ENCODE data around the gene TOE1. TPM values are rescaled to one million over a fixed set of nuclear protein-coding genes. Genes with fewer than 3 reads are reported as not detected.
"Not testable (repeated sequence)": the region's sequence is repeated elsewhere in the genome, so short reads cannot be mapped to it uniquely, and the experiment has no call there.

Gene TOE1
- 8.9 TPM for total RNA-seq
- polyA plus RNA-seq: 11.1 TPM

GRCh38 chr1:45339789-45340558 lies at the start of gene TOE1, which contains the start of gene MUTYH:
Gene TOE1, plus strand, starts transcription at chr1:45340170. Its CDS starts 83 bp downstream, at chr1:45340253.
Gene MUTYH, minus strand, starts transcription at chr1:45340440. Its CDS starts 5,935 bp downstream, at chr1:45334505.
- Histone ChIP-seq H3K4me1 (ENCODE audit: insufficient read depth) (no peaks in the 10 kb centered on the region), H3K27ac (ENCODE audit: low read depth) (peak within 1 kb of the TSS; percentile 86), H3K4me3 (ENCODE audit: low read depth, low read length) (peak within 1 kb of the TSS; percentile 51), H3K36me3 (ENCODE audit: insufficient read depth) (peaks cover 8% of the 10 kb centered on the region)
- DNase-seq (ENCODE audit: extremely low spot score): peak; percentile 78
- under 1% methylated on average over 70 of the region's 70 CpGs for WGBS

- 69% methylated on average over 6 of the region's 6 CpGs for WGBS
- not testable (repeated sequence) for DNase-seq (ENCODE audit: extremely low spot score); H3K4me3 ChIP-seq (ENCODE audit: low read depth, low read length); H3K27ac ChIP-seq (ENCODE audit: low read depth); H3K36me3 ChIP-seq (ENCODE audit: insufficient read depth); H3K4me1 ChIP-seq (ENCODE audit: insufficient read depth)
Measured at GRCh38 chr1:45291002-45291401, 49.0 kb upstream of the TOE1 start.

GRCh38 chr1:45291716-45292115 lies 48.3 kb upstream of the TOE1 start:
- no peak for DNase-seq (ENCODE audit: extremely low spot score)
- WGBS: 42% methylated on average over 2 of the region's 2 CpGs
- Histone ChIP-seq H3K27ac (ENCODE audit: low read depth) (no peak overlapping the region), H3K4me1 (ENCODE audit: insufficient read depth) (no peaks in the 10 kb centered on the region), H3K4me3 (ENCODE audit: low read depth, low read length) (no peak overlapping the region), H3K36me3 (ENCODE audit: insufficient read depth) (no peaks in the 10 kb centered on the region)

- no peak overlapping the region for H3K4me3 ChIP-seq (ENCODE audit: low read depth, low read length)
- H3K4me1 ChIP-seq (ENCODE audit: insufficient read depth): no peaks in the 10 kb centered on the region
- no peaks in the 10 kb centered on the region for H3K36me3 ChIP-seq (ENCODE audit: insufficient read depth)
- no peak overlapping the region for H3K27ac ChIP-seq (ENCODE audit: low read depth)
- 63% methylated on average over 8 of the region's 8 CpGs for WGBS
- no peak for DNase-seq (ENCODE audit: extremely low spot score)
Measured at GRCh38 chr1:45297666-45298356, 42.2 kb upstream of the TOE1 start.

DNA sequence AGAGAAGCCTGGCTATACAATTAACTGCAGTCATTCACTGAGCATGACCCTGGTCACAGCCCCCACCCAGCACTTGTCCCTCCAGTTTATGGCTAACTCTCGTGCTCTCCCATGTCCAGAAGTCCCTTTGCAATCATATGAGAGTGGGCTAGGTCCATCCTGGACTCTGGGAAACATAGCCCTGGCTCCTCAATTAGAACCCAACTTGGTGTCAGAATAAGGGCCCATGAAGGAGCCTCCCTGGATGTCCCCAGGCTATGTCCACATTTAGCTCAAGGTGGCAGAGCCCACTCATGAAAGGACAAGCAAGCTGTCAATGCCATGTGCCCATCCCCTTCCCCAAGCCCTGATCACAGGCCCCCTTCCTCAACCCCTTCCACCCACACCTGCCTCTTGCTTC lies 40.7 kb upstream of the TOE1 start:
- 66% methylated on average over 1 of the region's 1 CpG for WGBS
- H3K4me1 ChIP-seq (ENCODE audit: insufficient read depth): no peaks in the 10 kb centered on the region
- no peak overlapping the region for H3K27ac ChIP-seq (ENCODE audit: low read depth)
- no peaks in the 10 kb centered on the region for H3K36me3 ChIP-seq (ENCODE audit: insufficient read depth)
- no peak overlapping the region for H3K4me3 ChIP-seq (ENCODE audit: low read depth, low read length)
- DNase-seq (ENCODE audit: extremely low spot score): no peak

- 8% methylated on average over 4 of the region's 4 CpGs for WGBS
- Histone ChIP-seq H3K36me3 (ENCODE audit: insufficient read depth) (no peaks in the 10 kb centered on the region), H3K4me3 (ENCODE audit: low read depth, low read length) (no peak overlapping the region), H3K4me1 (ENCODE audit: insufficient read depth) (no peaks in the 10 kb centered on the region), H3K27ac (ENCODE audit: low read depth) (no peak overlapping the region)
- DNase-seq (ENCODE audit: extremely low spot score): peak; percentile 31
Measured at GRCh38 chr1:45299981-45300668, 39.8 kb upstream of the TOE1 start.

DNA sequence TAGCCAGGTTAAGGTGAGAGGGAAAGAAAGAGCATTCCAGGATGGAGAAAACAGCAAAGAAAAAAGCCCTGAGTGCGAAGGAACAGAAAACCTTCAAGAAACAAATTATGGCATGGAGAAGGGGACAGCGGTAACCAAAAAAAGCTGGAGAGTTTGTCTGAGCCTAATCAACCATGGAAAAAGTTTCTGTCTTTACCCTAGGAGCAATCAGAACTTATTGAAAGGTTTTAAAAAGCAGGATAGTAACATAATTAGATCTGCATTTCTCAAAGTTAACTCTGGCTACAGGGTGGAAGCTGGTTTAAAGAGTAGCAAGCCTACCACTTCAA lies 39.3 kb upstream of the TOE1 start:
- no peak overlapping the region for H3K4me3 ChIP-seq (ENCODE audit: low read depth, low read length)
- no peaks in the 10 kb centered on the region for H3K36me3 ChIP-seq (ENCODE audit: insufficient read depth)
- no peak overlapping the region for H3K27ac ChIP-seq (ENCODE audit: low read depth)
- WGBS: 67% methylated on average over 2 of the region's 2 CpGs
- no peaks in the 10 kb centered on the region for H3K4me1 ChIP-seq (ENCODE audit: insufficient read depth)
- DNase-seq (ENCODE audit: extremely low spot score): no peak

DNA sequence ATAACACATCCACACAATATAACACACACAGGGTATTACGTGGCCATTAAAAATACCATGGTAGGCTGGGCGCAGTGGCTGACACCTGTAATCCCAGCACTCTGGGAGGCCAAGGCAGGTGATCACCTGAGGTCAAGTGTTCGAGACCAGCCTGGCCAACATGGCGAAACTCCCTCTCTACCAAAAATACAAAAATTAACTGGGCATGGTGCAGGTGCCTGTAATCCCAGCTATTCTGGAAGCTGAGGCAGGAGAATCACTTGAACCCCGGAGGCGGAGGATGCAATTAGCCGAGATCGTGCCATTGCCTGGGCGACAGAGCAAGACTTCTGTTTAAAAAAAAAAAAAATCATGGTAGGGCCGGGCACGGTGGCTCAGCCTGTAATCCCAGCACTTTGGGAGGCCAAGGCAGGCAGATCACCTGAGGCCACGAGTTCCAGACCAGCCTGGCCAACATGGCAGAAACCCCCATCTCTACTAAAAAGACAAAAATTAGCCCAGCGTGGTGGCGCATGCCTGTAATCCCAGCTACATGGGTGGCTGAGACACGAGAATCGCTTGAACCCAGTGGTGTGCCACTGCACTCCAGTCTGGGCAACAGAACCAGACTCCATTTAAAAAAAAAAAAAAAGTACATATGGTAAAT lies 37.3 kb upstream of the TOE1 start:
- peak overlapping the region; percentile 34 for H3K4me3 ChIP-seq (ENCODE audit: low read depth, low read length)
- H3K27ac ChIP-seq (ENCODE audit: low read depth): no peak overlapping the region
- no peaks in the 10 kb centered on the region for H3K36me3 ChIP-seq (ENCODE audit: insufficient read depth)
- no peaks in the 10 kb centered on the region for H3K4me1 ChIP-seq (ENCODE audit: insufficient read depth)
- DNase-seq (ENCODE audit: extremely low spot score): no peak
- 84% methylated on average over 16 of the region's 16 CpGs for WGBS

DNA sequence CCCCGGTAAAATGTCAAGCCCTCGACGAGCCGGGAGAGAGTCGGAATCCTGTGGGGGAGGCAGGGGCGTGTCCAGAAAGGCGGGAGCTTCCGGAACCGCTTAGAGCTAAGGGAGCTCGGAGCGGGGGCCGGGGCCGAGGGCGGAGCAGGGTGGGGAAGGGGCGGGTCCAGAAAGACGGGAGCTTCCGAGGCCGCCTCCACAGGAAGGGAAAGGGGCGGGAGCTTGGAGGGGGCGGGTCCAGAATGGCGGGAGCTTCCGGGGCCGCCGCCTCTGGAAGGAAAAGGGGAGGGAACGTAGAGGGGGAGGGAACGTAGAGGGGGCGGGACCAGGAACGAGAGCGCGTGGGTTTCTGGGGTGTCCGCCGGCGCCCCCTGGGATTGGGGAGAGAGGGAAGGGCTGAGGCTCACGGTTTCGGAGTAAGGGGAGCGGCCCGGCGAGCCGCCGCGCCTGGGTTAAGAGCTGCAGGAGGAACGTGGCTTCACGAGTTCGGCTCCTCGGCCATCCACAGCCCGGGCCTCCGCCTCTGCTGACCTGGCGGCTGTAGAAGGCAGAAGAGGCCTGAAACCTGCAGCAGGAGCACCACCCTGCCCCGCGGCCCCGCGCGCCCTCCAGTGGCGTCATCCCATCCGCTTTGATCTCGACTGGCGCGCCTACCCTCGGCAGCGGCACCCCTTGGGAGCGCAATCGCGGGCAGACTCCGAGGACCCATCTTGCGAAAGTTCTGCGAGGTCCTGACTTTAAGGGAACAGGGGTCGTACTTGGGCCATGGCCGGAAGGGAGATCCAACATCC lies 36.3 kb upstream of the TOE1 start:
- DNase-seq (ENCODE audit: extremely low spot score): peak; percentile 94
- Histone ChIP-seq H3K36me3 (ENCODE audit: insufficient read depth) (no peaks in the 10 kb centered on the region), H3K4me3 (ENCODE audit: low read depth, low read length) (peak overlapping the region; percentile 68), H3K27ac (ENCODE audit: low read depth) (peak overlapping the region; percentile 81), H3K4me1 (ENCODE audit: insufficient read depth) (no peaks in the 10 kb centered on the region)
- WGBS: under 1% methylated on average over 68 of the region's 68 CpGs

GRCh38 chr1:45304311-45305081 lies 35.5 kb upstream of the TOE1 start:
- H3K4me3 ChIP-seq (ENCODE audit: low read depth, low read length): peak overlapping the region; percentile 68
- 42% methylated on average over 15 of the region's 15 CpGs for WGBS
- DNase-seq (ENCODE audit: extremely low spot score): no peak
- peak overlapping the region; percentile 81 for H3K27ac ChIP-seq (ENCODE audit: low read depth)
- no peaks in the 10 kb centered on the region for H3K36me3 ChIP-seq (ENCODE audit: insufficient read depth)
- H3K4me1 ChIP-seq (ENCODE audit: insufficient read depth): no peaks in the 10 kb centered on the region

GRCh38 chr1:45305231-45305630 lies 34.7 kb upstream of the TOE1 start:
- no peak for DNase-seq (ENCODE audit: extremely low spot score)
- Histone ChIP-seq H3K4me1 (ENCODE audit: insufficient read depth) (no peaks in the 10 kb centered on the region), H3K27ac (ENCODE audit: low read depth) (no peak overlapping the region), H3K36me3 (ENCODE audit: insufficient read depth) (no peaks in the 10 kb centered on the region), H3K4me3 (ENCODE audit: low read depth, low read length) (no peak overlapping the region)
- 82% methylated on average over 10 of the region's 10 CpGs for WGBS

DNA sequence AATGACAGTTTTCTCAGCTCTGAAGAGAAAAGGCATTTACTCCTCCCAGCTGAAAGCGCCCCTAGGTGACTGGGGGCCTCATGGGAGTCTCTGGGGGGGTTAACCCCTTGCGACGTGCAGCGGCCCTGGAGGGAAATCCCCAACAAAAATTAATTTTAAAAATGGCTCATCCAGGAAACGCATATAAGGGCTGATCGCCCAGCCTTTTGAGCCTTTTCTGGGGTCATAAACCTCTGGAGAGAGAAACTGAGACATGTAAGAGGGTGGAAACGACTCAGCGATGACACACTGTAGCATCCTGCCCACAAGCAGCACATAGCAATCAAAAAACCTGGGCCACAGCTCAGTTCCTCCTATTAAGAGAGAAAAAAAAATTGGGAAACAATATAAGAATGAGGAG lies 33.7 kb upstream of the TOE1 start:
- no peak for DNase-seq (ENCODE audit: extremely low spot score)
- no peaks in the 10 kb centered on the region for H3K4me1 ChIP-seq (ENCODE audit: insufficient read depth)
- WGBS: 41% methylated on average over 8 of the region's 8 CpGs
- no peak overlapping the region for H3K27ac ChIP-seq (ENCODE audit: low read depth)
- H3K36me3 ChIP-seq (ENCODE audit: insufficient read depth): no peaks in the 10 kb centered on the region
- no peak overlapping the region for H3K4me3 ChIP-seq (ENCODE audit: low read depth, low read length)

All from urinary bladder (tissue), 4 donors.